GM10266 (cell line): ENCODE measurements around the gene SDK2.

Experiments
- DNase-seq: peaks from one replicate; pipeline ENCODE4 v3.0.0; 2012; ENCODE audit errors: extremely low spot score
- CTCF ChIP-seq: IDR thresholded peaks from 2 replicates; pipeline ENCODE4 v1.5.1; 2012; ENCODE audit warnings: mild to moderate bottlenecking, low read depth; ENCODE audit not compliant: control insufficient read depth, insufficient read depth; ENCODE audit errors: missing control alignments

Gene SDK2

GRCh38 chr17:73390851-73391250, 253.4 kb downstream of the SDK2 start:
- DNase-seq = no peak
- no peak for TF ChIP-seq CTCF

- no peak for DNase-seq
- TF ChIP-seq CTCF = no peak
Observed at GRCh38 chr17:73390221-73390620, 254.0 kb downstream of the SDK2 start.

GRCh38 chr17:73389411-73389810, 254.8 kb downstream of the SDK2 start:
- no peak for DNase-seq
- no peak for TF ChIP-seq CTCF

GRCh38 chr17:73388578-73388905, 255.7 kb downstream of the SDK2 start:
- no peak for TF ChIP-seq CTCF
- no peak for DNase-seq

- TF ChIP-seq CTCF = no peak
- no peak for DNase-seq
Observed at GRCh38 chr17:73387746-73388577, 256.3 kb downstream of the SDK2 start.

- no peak for DNase-seq
- TF ChIP-seq CTCF = no peak
Observed at GRCh38 chr17:73386561-73386960, 257.7 kb downstream of the SDK2 start.

GRCh38 chr17:73384926-73385325, 259.3 kb downstream of the SDK2 start:
- TF ChIP-seq CTCF = no peak
- no peak for DNase-seq
